GM19099 (cell line): ENCODE data around the gene ANKS1A.

ENCODE experiments used
- POLR2A ChIP-seq: IDR thresholded peaks from 3 replicates; pipeline ENCODE4 v1.6.1; 2011; ENCODE audit warnings: low read depth; ENCODE audit not compliant: insufficient read length; ENCODE audit errors: extremely low read depth

The ANKS1A gene

GRCh38 chr6:35088281-35089215, 199.5 kb downstream of the ANKS1A start:
- no peak for TF ChIP-seq POLR2A

- TF ChIP-seq POLR2A, result no peak
Measured at GRCh38 chr6:35089216-35089934, 200.3 kb downstream of the ANKS1A start.

- TF ChIP-seq POLR2A, result no peak
Measured at GRCh38 chr6:35089935-35090505, 201.0 kb downstream of the ANKS1A start.

- TF ChIP-seq POLR2A, result no peak
Measured at GRCh38 chr6:35090734-35091133, 201.7 kb downstream of the ANKS1A start.

- no peak for TF ChIP-seq POLR2A
Measured at GRCh38 chr6:35091346-35092083, 202.5 kb downstream of the ANKS1A start.

- TF ChIP-seq POLR2A, result no peak
Measured at GRCh38 chr6:35092362-35093117, 203.5 kb downstream of the ANKS1A start.

GRCh38 chr6:35093118-35093445, 204.0 kb downstream of the ANKS1A start:
- no peak for TF ChIP-seq POLR2A

GRCh38 chr6:35093783-35094182, 204.7 kb downstream of the ANKS1A start:
- no peak for TF ChIP-seq POLR2A

GRCh38 chr6:35094183-35094582, 205.1 kb downstream of the ANKS1A start:
- no peak for TF ChIP-seq POLR2A

- no peak for TF ChIP-seq POLR2A
Measured at GRCh38 chr6:35096129-35096862, 207.2 kb downstream of the ANKS1A start.

- no peak for TF ChIP-seq POLR2A
Measured at GRCh38 chr6:35099116-35099515, 210.1 kb downstream of the ANKS1A start.

GRCh38 chr6:35105078-35105477, 216.0 kb downstream of the ANKS1A start:
- TF ChIP-seq POLR2A, result no peak

GRCh38 chr6:35108309-35108885, 219.3 kb downstream of the ANKS1A start:
- no peak for TF ChIP-seq POLR2A
